GM12878 (cell line): ENCODE data around the gene AMOTL1. TPM values are rescaled to one million over a fixed set of nuclear protein-coding genes. Genes with fewer than 3 reads are reported as not detected.

Experiments
- BCLAF1 ChIP-seq: fragments of 450-650 bp; IDR thresholded peaks from 2 replicates; pipeline ENCODE4 v1.6.1; 2017; ENCODE audit warnings: antibody characterized with exemption, mild to moderate bottlenecking, moderate library complexity
- CEBPZ ChIP-seq: fragments of 150-350 bp; IDR thresholded peaks from 2 replicates; pipeline ENCODE4 v1.6.1; 2016; ENCODE audit warnings: low read depth, low read length
- IRF4 ChIP-seq: IDR thresholded peaks from 2 replicates; pipeline ENCODE4 v1.6.1; 2011; ENCODE audit warnings: low read depth, low read length
- NBN ChIP-seq: fragments of 450-650 bp; IDR thresholded peaks from 2 replicates; pipeline ENCODE4 v1.6.1; 2016
- NR2F1 ChIP-seq: fragments of 450-650 bp; conservative IDR thresholded peaks from 2 replicates; pipeline ENCODE4 v1.6.1; 2017; ENCODE audit warnings: mild to moderate bottlenecking
- PKNOX1 ChIP-seq: fragments of 450-650 bp; IDR thresholded peaks from 2 replicates; pipeline ENCODE4 v1.6.1; 2016; ENCODE audit warnings: mild to moderate bottlenecking
- POLR2AphosphoS2 ChIP-seq: IDR thresholded peaks from 2 replicates; pipeline ENCODE4 v1.6.1; 2011; ENCODE audit warnings: low read depth, mild to moderate bottlenecking, low read length, improper control_type of control experiment, moderate library complexity
- SIN3A ChIP-seq: IDR thresholded peaks from 2 replicates; pipeline ENCODE4 v1.6.1; 2012; ENCODE audit warnings: low read depth, low read length, improper control_type of control experiment
- STAT3 ChIP-seq: IDR thresholded peaks from 2 replicates; pipeline ENCODE4 v1.6.1; 2011; ENCODE audit warnings: low read depth, low read length, improper control_type of control experiment
- TCF3 ChIP-seq: IDR thresholded peaks from 2 replicates; pipeline ENCODE4 v1.6.1; 2012; ENCODE audit warnings: low read depth, mild to moderate bottlenecking, low read length, borderline replicate concordance; ENCODE audit not compliant: insufficient read depth
- polyA plus RNA-seq, 11 experiments: library from polyadenylated mRNA; depleted of rRNA in 4 of 11; unstranded in 6 of 11; stranded (reverse) in 5 of 11; fragments of >200 nt; fragmentation: Nextera tagmentation in 4 of 11; fragmentation: Illumina TruSeq in 1 of 11; extraction: Ambion mirVana in 4 of 11; extraction: Trizol in 1 of 11; gene quantifications; 1 replicate in 1 of 11; 2 replicates in 10 of 11; pipeline versions ENCODE4 v1.2.1 to v1.2.3, GENCODE V29; 2011 to 2016; ENCODE audit warnings: inconsistent platforms in 2 of 11, missing spikeins in 2 of 11, low read depth in 1 of 11
- total RNA-seq, 4 experiments: library from RNA; depleted of rRNA in 3 of 4; stranded (reverse); fragments of >200 nt in 3 of 4; fragmentation: Illumina TruSeq in 1 of 4; extraction: Trizol in 1 of 4; gene quantifications; 2 replicates each; pipeline versions ENCODE4 v1.2.1 to v1.2.3, GENCODE V29; 2013 to 2021

AMOTL1 gene
- total and polyA plus RNA-seq, 10 of the 15 experiments (the other 5 are each of a cell fraction or from before 2014, with no cell fraction given): under 0.01 to 0.41 (median 0.01) TPM; not detected in 7

GRCh38 chr11:94730153-94730552 lies 38.0 kb upstream of the AMOTL1 start (continued):
- TF ChIP-seq TCF3: no peak
- TF ChIP-seq SIN3A: no peak
- TF ChIP-seq POLR2AphosphoS2: no peak
- TF ChIP-seq BCLAF1: no peak
- no peak for TF ChIP-seq STAT3
- no peak for TF ChIP-seq CEBPZ
- no peak for TF ChIP-seq IRF4
- no peak for TF ChIP-seq NBN
- no peak for TF ChIP-seq PKNOX1
- no peak for TF ChIP-seq NR2F1
- TF ChIP-seq, all 136 proteins: peak for 0
